GM19023 (cell line): ENCODE data around the gene HSPB6.

Experiments used
- ATAC-seq: cut with Tn5 transposase; IDR thresholded peaks from one replicate; pipeline ENCODE4 v1.9.1; 2021; ENCODE audit warnings: mild to moderate bottlenecking, moderate library complexity; ENCODE audit not compliant: unreplicated experiment

Gene HSPB6

DNA sequence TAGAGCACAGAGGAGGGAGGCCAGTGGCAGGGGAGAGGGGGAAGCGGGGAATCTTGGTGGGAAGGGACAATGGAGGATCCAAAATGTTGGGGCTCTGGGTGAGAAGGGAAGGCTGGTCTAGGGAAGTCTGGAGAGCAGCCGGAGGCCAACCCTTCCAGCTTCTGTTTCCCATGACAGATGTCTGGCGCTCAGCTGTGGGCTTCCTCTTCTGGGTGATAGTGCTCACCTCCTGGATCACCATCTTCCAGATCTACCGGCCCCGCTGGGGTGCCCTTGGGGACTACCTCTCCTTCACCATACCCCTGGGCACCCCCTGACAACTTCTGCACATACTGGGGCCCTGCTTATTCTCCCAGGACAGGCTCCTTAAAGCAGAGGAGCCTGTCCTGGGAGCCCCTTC is 10.3 kb downstream of the HSPB6 start:
- no peak for ATAC-seq

DNA sequence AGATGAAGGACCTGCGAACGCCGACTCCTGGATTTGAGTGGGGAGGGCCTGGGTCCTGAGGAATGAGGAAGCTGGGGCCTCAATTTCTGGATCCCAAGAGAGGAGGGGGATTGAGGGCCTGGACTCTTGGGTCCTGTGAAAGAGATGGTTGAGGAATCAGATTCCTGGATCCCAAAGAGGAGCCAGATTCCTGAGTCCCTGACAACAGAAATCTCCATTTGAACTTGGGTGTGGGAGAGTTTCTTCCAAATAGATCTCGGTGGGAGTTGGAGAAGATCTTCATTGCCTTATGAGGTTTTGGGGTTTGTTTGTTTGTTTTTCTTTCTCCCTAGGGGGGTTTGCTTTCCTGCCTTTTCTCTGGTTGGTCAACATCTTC is 10.8 kb downstream of the HSPB6 start:
- ATAC-seq = no peak

- peak; percentile 44 for ATAC-seq
Observed at GRCh38 chr19:35745328-35746086, 11.3 kb downstream of the HSPB6 start, which contains the start of the genes PSENEN and U2AF1L4. TSS of gene PSENEN (plus strand) at chr19:35745651. CDS start at chr19:35745931, 280 bp downstream. TSS of gene U2AF1L4 (minus strand) at chr19:35745418. CDS start at chr19:35745391, 27 bp downstream.

- peak; percentile 37 for ATAC-seq
Observed at GRCh38 chr19:35744430-35745327, 12.2 kb downstream of the HSPB6 start.

- ATAC-seq = no peak
Observed at GRCh38 chr19:35743640-35744429, 13.0 kb downstream of the HSPB6 start.

- ATAC-seq = no peak
Observed at GRCh38 chr19:35742121-35742724, 14.6 kb downstream of the HSPB6 start, which contains the start of gene IGFLR1. TSS of gene IGFLR1 (minus strand) at chr19:35742452. CDS start at chr19:35741180, 1,272 bp downstream.

GRCh38 chr19:35741203-35741515 is 15.7 kb downstream of the HSPB6 start:
- no peak for ATAC-seq

DNA sequence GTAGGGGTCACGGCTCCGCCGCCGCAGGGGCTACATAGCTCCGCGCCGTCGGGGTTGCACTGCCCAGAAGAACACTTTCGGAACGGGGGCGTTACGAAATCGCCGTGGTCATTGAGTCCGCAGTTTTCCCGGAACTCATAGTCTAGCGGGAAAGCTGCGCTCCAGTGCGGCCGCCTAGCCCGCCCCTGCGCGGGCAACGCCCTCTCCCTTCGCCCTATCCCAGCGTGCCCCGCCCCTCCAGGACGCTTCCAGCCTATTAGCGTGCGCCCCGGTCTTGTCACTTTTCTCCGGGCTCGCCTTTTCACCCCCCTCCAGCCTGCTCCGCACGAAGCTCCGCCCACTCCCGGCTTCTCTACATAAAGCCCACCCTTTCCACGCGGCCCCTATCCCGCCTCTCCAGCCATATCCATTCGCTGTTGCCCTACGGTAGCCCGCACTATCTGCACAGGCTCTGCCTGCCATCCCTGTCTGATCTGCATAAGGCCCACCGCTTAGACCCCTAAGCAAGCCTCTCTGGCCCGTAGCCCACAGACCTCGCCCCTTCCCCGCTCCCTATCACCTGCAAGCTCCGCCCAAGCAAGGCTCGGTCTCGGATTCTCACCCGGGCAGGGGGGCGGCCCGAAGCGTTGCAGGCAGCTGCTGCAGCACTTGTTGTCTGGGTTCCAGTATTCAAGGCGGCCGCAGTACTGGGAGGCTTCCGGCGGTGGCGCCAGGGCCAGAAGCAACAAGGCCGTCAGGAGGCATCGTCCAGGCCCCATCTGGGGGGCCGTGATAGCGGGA is 16.2 kb downstream of the HSPB6 start:
- peak; percentile 63 for ATAC-seq

DNA sequence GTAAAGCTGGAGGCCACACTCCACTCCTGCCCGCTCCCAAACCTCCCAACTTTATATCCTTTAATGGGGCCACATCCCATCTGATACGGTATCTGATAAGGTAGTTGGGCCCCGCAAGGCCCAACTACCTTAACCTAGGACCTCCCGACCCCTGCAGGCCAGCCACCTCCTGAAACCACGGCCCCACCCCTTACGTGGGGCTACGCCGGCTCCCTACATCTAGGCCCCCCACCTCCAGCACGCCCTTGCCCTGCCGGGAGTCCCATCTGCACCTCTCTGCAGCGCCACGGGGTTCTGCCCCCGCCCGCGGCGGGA is 16.8 kb downstream of the HSPB6 start:
- peak; percentile 7 for ATAC-seq

DNA sequence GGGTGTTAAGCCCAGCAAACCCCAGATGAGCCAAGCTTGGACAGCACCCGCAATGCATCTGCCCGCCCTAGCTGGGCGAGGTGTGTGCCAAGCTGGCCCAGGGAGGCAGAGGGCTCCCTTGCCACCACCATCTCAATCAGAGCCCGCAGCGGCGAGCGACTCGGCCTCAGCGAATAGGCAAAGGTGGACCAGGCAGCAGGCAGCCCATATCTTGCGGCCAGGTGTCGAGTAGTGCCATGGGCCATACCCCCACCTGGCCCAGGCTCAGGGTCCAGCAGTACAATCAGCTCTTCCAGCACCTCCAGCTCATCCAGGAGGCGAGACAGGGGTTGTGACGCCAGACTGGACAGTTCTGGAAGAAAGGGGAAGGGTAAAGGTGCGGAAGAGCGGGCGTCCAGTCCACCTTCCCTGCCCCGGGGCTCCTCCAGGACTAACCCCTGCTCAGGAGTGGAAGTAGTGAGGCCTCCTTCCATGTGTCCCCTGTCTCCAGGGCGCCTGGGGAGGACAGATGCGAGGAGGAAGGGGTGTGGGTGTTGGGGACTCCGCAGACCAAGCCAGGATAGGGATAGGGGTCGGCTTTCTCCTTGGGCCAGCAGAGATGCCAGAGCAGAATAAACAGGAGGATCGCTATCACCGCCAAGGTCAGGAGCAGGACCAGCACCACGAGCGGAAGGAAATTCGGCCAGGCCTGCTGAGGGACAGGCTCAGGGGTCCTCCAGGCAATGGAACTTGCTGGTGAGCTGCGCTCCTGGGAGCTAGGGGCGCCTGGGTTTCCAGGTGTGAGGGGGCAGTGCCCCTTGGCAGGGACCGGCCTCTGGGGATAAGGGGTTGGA is 17.3 kb downstream of the HSPB6 start:
- ATAC-seq = no peak

DNA sequence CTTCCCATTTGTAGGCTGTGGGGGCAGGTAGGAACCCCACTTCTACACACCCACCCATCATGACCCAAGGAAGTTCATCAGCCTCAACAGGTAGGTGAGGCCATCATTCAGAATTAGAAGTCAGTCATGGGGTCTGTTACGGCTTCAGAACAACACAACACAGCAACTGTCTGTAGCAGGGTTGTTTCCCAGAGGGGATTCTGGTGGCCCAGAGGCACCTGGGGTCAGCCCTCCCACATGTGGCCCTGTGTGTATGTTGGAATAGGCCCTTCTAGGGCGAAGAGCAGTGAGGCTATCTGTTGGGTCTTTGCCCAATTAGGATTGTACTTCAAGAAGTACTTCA is 18.0 kb downstream of the HSPB6 start:
- no peak for ATAC-seq

- ATAC-seq = no peak
Observed at GRCh38 chr19:35738021-35738886, 18.6 kb downstream of the HSPB6 start.

DNA sequence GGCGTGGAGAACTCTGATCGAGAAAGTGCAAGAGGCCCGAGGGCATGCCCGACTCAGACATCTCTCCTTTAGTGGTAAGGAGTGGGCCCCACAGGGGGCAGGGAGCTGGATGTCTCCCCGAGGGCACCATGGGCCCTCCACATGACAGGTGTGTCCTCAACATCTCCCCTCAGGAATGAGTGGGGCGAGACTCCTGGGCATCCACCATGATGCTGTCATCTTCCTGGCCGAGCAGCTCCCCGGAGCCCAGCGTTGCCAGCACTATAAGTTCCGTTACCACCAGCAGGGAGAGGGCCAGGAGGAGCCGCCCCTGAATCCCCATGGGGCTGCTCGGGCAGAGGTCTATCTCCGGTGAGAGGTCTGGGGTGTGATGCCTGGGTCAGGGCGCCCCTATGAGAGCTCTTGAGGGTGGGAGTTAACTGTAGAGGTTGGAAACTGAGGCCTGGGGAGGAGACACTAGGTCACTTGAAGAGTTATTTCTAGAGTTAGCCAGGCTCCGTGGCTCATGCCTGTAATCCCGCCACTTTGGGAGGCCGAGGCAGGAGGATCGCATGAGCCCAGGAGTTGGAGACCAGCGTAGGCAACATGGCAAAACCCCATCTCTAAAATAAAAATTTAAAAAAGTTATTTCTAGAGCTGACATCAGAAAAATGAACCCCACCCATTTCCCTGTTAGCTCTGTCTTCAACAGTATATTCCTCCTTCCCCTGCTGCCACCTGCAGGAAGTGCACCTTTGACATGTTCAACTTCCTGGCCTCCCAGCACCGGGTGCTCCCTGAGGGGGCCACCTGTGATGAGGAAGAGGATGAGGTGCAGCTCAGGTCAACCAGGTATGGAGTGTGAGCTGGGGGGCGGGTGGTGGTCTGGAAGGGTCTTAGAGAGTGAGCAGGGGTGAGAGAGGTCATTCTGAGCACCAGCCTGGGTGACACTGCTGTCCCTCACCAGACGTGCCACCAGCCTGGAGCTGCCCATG is 19.6 kb downstream of the HSPB6 start:
- ATAC-seq = no peak

DNA sequence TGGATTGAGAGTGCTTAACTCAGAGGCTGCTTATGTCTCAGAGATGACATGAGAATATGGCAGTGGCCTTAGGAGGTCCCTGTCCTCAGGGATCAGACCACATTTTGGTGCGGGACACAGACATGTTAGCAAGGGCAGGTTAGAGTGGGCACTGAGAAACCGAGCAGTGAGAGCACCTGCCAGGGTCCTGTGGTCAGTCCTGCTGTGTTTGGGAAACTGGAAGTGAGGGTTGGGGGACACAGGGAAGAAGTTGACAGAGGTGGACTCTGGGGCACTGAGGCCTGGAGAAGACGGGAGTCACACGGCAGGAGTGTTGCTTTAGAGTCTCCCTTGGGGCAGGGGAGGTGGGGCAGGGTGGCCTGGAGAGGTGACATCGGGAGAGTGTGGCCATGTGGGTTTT is 21.9 kb downstream of the HSPB6 start:
- ATAC-seq = no peak

DNA sequence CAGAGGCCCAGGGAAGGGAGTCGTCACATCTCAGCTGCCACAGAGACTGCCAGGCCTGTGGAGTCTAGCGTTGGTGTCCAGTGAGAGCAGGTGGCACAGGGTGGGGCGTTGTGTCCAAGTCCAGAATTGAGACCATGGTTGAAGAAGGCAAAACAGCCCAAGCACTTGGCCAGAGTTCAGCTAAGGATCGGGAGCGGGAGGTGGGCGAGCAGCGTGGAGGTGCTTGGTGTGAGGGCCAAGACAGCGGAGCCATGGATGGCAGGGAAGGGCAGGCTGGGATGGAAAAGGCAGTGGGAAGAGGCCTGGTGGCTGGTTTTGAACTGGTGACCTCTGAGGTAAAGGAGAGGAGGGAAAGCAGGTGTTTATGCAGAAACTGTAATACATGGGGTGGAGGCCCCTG is 22.6 kb downstream of the HSPB6 start:
- no peak for ATAC-seq

DNA sequence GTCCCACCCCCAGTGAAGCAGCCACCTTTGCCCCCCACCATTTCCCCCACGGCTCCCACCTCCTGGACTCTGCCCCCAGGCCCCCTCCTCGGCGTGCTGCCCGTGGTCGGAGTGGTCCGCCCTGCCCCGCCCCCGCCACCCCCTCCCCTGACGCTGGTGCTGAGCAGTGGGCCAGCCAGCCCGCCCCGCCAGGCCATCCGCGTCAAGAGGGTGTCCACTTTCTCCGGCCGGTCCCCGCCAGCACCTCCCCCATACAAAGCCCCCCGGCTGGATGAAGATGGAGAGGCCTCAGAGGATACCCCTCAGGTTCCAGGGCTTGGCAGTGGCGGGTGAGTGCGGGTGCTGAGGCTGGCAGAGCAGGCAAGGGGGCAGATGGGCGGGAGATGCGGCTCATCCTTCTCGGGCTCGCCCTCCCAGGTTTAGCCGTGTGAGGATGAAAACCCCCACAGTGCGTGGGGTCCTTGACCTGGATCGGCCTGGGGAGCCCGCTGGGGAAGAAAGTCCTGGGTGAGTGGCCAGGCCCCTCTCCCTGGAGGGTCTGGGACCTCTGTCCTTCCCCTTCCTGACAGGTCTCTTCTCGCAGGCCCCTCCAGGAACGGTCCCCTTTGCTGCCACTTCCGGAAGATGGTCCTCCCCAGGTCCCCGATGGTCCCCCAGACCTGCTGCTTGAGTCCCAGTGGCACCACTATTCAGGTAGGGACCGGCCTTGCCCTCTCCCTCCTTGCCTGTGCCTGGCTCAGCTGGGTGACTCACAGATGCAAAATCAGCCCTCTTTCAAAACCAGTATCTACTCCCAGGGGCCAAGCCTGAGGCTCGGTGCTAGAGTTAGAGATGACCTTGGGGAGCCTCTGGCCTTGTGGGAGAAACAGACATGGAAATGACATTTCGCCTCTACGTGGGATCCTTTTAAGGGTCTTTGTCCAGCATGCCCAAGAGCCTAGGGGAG is 23.4 kb downstream of the HSPB6 start:
- ATAC-seq = no peak
